GM23338 (cell line): ENCODE results near the gene MEIOSIN. TPM values are rescaled to one million over a fixed set of nuclear protein-coding genes. Genes with fewer than 3 reads are reported as not detected.

Source experiments
- ATAC-seq: fragments of 200-7000 bp; cut with Tn5 transposase; 3 replicates; pipeline ENCODE4 v1.9.1; 2020
- DNase-seq: peaks from one replicate; pipeline ENCODE4 v3.0.0-alpha.2; 2015; ENCODE audit warnings: low spot score
- H2AFZ ChIP-seq: fragments of 200-600 bp; sonication (generic); 2 replicates; pipeline ENCODE4 v1.8.0; 2016; ENCODE audit warnings: antibody characterized with exemption, mild to moderate bottlenecking, moderate library complexity
- H3F3A ChIP-seq: fragments of 200-600 bp; sonication (generic); replicated peaks from 2 replicates; pipeline ENCODE4 v1.8.0; 2017; ENCODE audit warnings: antibody characterized with exemption, mixed run types, low read depth
- H3K27ac ChIP-seq: fragments of 200-600 bp; sonication (generic); 2 replicates; pipeline ENCODE4 v1.6.1; 2016; ENCODE audit warnings: low read depth
- H3K27me3 ChIP-seq: fragments of 200-600 bp; sonication (generic); 2 replicates; pipeline ENCODE4 v1.8.0; 2016; ENCODE audit warnings: mild to moderate bottlenecking, mixed run types, moderate library complexity; ENCODE audit not compliant: insufficient read depth
- H3K36me3 ChIP-seq: fragments of 200-600 bp; sonication (generic); 2 replicates; pipeline ENCODE4 v1.8.0; 2016; ENCODE audit warnings: mild to moderate bottlenecking; ENCODE audit not compliant: insufficient read depth
- H3K4me1 ChIP-seq: fragments of 200-600 bp; sonication (generic); 2 replicates; pipeline ENCODE4 v1.8.0; 2016; ENCODE audit warnings: mild to moderate bottlenecking, moderate library complexity; ENCODE audit not compliant: insufficient read depth
- H3K4me2 ChIP-seq: fragments of 200-600 bp; sonication (generic); 2 replicates; pipeline ENCODE4 v1.7.1; 2017; ENCODE audit warnings: mixed run types
- H3K4me3 ChIP-seq: fragments of 200-600 bp; sonication (generic); 2 replicates; pipeline ENCODE4 v1.6.1; 2016; ENCODE audit warnings: mixed run types
- H3K79me2 ChIP-seq: fragments of 200-600 bp; sonication (generic); replicated peaks from 2 replicates; pipeline ENCODE4 v1.8.0; 2017; ENCODE audit warnings: mild to moderate bottlenecking; ENCODE audit not compliant: insufficient read depth
- H3K9me2 ChIP-seq: fragments of 200-600 bp; sonication (generic); 2 replicates; pipeline ENCODE4 v1.8.0; 2017; ENCODE audit not compliant: insufficient read depth
- H4K20me1 ChIP-seq: fragments of 200-600 bp; sonication (generic); replicated peaks from 2 replicates; pipeline ENCODE4 v1.8.0; 2017; ENCODE audit warnings: mild to moderate bottlenecking; ENCODE audit not compliant: insufficient read depth
- H3K27ac Mint-ChIP-seq: 2 replicates; pipeline ENCODE4 v1.8.0; 2020; ENCODE audit warnings: inconsistent platforms, mild to moderate bottlenecking, moderate library complexity, mixed read lengths
- H3K27me3 Mint-ChIP-seq: 3 replicates; pipeline ENCODE4 v1.8.0; 2022; ENCODE audit warnings: low read depth, mild to moderate bottlenecking, moderate library complexity, mixed read lengths, inconsistent platforms; ENCODE audit not compliant: insufficient read depth, poor library complexity
- H3K36me3 Mint-ChIP-seq: 3 replicates; pipeline ENCODE4 v1.8.0; 2021; ENCODE audit warnings: low read depth, mild to moderate bottlenecking, inconsistent platforms, moderate library complexity, mixed read lengths
- H3K4me1 Mint-ChIP-seq: 3 replicates; pipeline ENCODE4 v1.8.0; 2020; ENCODE audit warnings: mild to moderate bottlenecking, inconsistent platforms, mixed read lengths
- H3K4me3 Mint-ChIP-seq: 3 replicates; pipeline ENCODE4 v1.8.0; 2021; ENCODE audit warnings: moderate library complexity, mild to moderate bottlenecking, inconsistent platforms, mixed read lengths
- H3K9me3 Mint-ChIP-seq: 3 replicates; pipeline ENCODE4 v1.8.0; 2020; ENCODE audit warnings: moderate library complexity, mild to moderate bottlenecking, inconsistent platforms, mixed read lengths
- CREB1 ChIP-seq: fragments of 250-450 bp; sonication (Bioruptor Pico); IDR thresholded peaks from 2 replicates; pipeline ENCODE4 v1.5.0; 2020; ENCODE audit warnings: low read depth, mild to moderate bottlenecking, moderate library complexity
- CTCF ChIP-seq, 2 experiments: fragments of 200-600 bp in 1 of 2; sonication (generic) in 1 of 2; conservative IDR thresholded peaks; 2 replicates each; pipeline versions ENCODE4 v1.5.1 to v1.6.1; 2016 to 2017; ENCODE audit warnings: antibody characterized with exemption in 2 of 2, low read depth in 2 of 2, mild to moderate bottlenecking in 2 of 2, moderate library complexity in 1 of 2
- ETS1 ChIP-seq: IDR thresholded peaks from 2 replicates; pipeline ENCODE4 v1.6.1; 2016; ENCODE audit warnings: antibody characterized with exemption
- JUNB ChIP-seq: IDR thresholded peaks from one replicate; pipeline ENCODE4 v1.6.1; 2016; ENCODE audit warnings: antibody characterized with exemption; ENCODE audit not compliant: unreplicated experiment
- ZNF331 ChIP-seq: fragments of 250-450 bp; sonication (Bioruptor Pico); IDR thresholded peaks from 2 replicates; pipeline ENCODE4 v1.5.0; 2020; ENCODE audit warnings: low read depth, mild to moderate bottlenecking, moderate library complexity
- ZNF462 ChIP-seq: fragments of 250-450 bp; sonication (Bioruptor Pico); IDR thresholded peaks from 2 replicates; pipeline ENCODE4 v1.5.0; 2020; ENCODE audit warnings: mild to moderate bottlenecking, moderate library complexity
- polyA plus RNA-seq: library from polyadenylated mRNA; unstranded; fragments of >200 nt; fragmentation: Nextera tagmentation; extraction: Ambion mirVana; gene quantifications from 2 replicates; pipeline ENCODE4 v1.2.1, GENCODE V29; 2016
- total RNA-seq: library from RNA; depleted of rRNA; stranded (reverse); fragments of >200 nt; shearing (Covaris generic); gene quantifications from 2 replicates; pipeline ENCODE4 v1.2.3, GENCODE V29; 2014

MEIOSIN gene
- total and polyA plus RNA-seq, 2 experiments from 2014 or later = 0.21 to 0.28 TPM

- H3F3A ChIP-seq = peaks cover 8% of the 10 kb centered on the region; the same call in 1 of the 2 replicates
- 0 out of 2 replicates have a peak within 1 kb of the TSS, but pooled peaks have one; percentile 20 for H3K4me2 ChIP-seq
- H3K4me1 Mint-ChIP-seq = peaks cover 35% of the 10 kb centered on the region
- no peak within 1 kb of the TSS for H3K27ac ChIP-seq
- no peaks in the 10 kb centered on the region for H3K9me3 Mint-ChIP-seq
- DNase-seq (no peak), ATAC-seq (no peak; the same call in 2 of the 3 replicates)
- TF ChIP-seq ETS1 (no peak), JUNB (no peak), CREB1 (CRISPR knock-in tag) (no peak), CTCF (conservative IDR thresholded peaks at IDR 0.05; ENCODE audit: low read depth in 2 of 2) (no peak), ZNF462 (CRISPR knock-in tag) (no peak), ZNF331 (CRISPR knock-in tag) (no peak)
- H3K79me2 ChIP-seq = no peaks in the 10 kb centered on the region
- H4K20me1 ChIP-seq = peaks cover 8% of the 10 kb centered on the region
- H3K9me2 ChIP-seq = no peaks in the 10 kb centered on the region
- no peak within 1 kb of the TSS for H3K27ac Mint-ChIP-seq
- no peaks in the 10 kb centered on the region for H3K36me3 ChIP-seq
- no peak within 1 kb of the TSS for H2AFZ ChIP-seq
- peaks cover 29% of the 10 kb centered on the region for H3K36me3 Mint-ChIP-seq
- H3K4me3 ChIP-seq = no peak within 1 kb of the TSS
- H3K27me3 Mint-ChIP-seq = peaks cover 35% of the 10 kb centered on the region
- no peak within 1 kb of the TSS for H3K4me3 Mint-ChIP-seq
- peaks cover 8% of the 10 kb centered on the region for H3K27me3 ChIP-seq
- H3K4me1 ChIP-seq = peaks cover 33% of the 10 kb centered on the region
These were observed 49.0 kb downstream of the MEIOSIN start, which contains the start of gene DMPK for GRCh38 chr19:45782162-45782691. Gene DMPK, minus strand, starts transcription at chr19:45782490. Its CDS starts 138 bp downstream, at chr19:45782352.
